NCI-H82 treated with DMSO at 0.1 percent for 48 hours (cell line): ENCODE data around the gene KCNJ15.

Experiments used
- DNase-seq: peaks from one replicate; lab custom pipeline; 2025; ENCODE audit not compliant: unreplicated experiment; lab: John Stamatoyannopoulos, UW

The KCNJ15 gene

GRCh38 chr21:38267991-38268863 is 11.4 kb downstream of the KCNJ15 start:
- no peak for DNase-seq

- DNase-seq = no peak
Observed at GRCh38 chr21:38268864-38269575, 12.2 kb downstream of the KCNJ15 start.

GRCh38 chr21:38269576-38269936 is 12.8 kb downstream of the KCNJ15 start:
- no peak for DNase-seq

GRCh38 chr21:38272215-38272614 is 15.4 kb downstream of the KCNJ15 start:
- no peak for DNase-seq

GRCh38 chr21:38273745-38274542 is 17.2 kb downstream of the KCNJ15 start:
- DNase-seq = no peak

- DNase-seq = no peak
Observed at GRCh38 chr21:38277501-38278131, 20.8 kb downstream of the KCNJ15 start.

- DNase-seq = no peak
Observed at GRCh38 chr21:38280454-38280853, 23.7 kb downstream of the KCNJ15 start.

- no peak for DNase-seq
Observed at GRCh38 chr21:38280867-38281266, 24.1 kb downstream of the KCNJ15 start.

- no peak for DNase-seq
Observed at GRCh38 chr21:38282921-38283320, 26.1 kb downstream of the KCNJ15 start.

- DNase-seq = no peak
Observed at GRCh38 chr21:38284216-38284615, 27.4 kb downstream of the KCNJ15 start.

- DNase-seq = no peak
Observed at GRCh38 chr21:38286739-38287471, 30.1 kb downstream of the KCNJ15 start.

GRCh38 chr21:38287476-38287875 is 30.7 kb downstream of the KCNJ15 start:
- no peak for DNase-seq

GRCh38 chr21:38289705-38290485 is 33.1 kb downstream of the KCNJ15 start:
- no peak for DNase-seq

GRCh38 chr21:38290809-38291208 is 34.0 kb downstream of the KCNJ15 start:
- no peak for DNase-seq

GRCh38 chr21:38291874-38292273 is 35.1 kb downstream of the KCNJ15 start:
- no peak for DNase-seq

- no peak for DNase-seq
Observed at GRCh38 chr21:38293113-38293512, 36.3 kb downstream of the KCNJ15 start.

- DNase-seq = no peak
Observed at GRCh38 chr21:38293765-38294164, 37.0 kb downstream of the KCNJ15 start.

- DNase-seq = no peak
Observed at GRCh38 chr21:38294609-38295008, 37.8 kb downstream of the KCNJ15 start.

- no peak for DNase-seq
Observed at GRCh38 chr21:38295997-38296764, 39.4 kb downstream of the KCNJ15 start.
